Stimulated activated naive CD8-positive, alpha-beta T cell treated with anti-CD3 and anti-CD28 coated beads, Interleukin-15, amount 100 ng/mL, for 72 hours (primary cell): ENCODE results near the gene SGSH.

Source experiments
- ATAC-seq: fragments of 150-1000 bp; cut with Tn5 transposase; 2 replicates; pipeline ENCODE4 v1.10.0; 2021; ENCODE audit warnings: mild to moderate bottlenecking, moderate library complexity
- DNase-seq, 2 donors: peaks; one replicate each; pipeline ENCODE4 v3.0.0; 2021 to 2022
- H3K27ac Mint-ChIP-seq, 2 donors: one replicate each; pipeline ENCODE4 v1.8.0; 2022; ENCODE audit warnings: mild to moderate bottlenecking in 2 of 2, mixed read lengths in 2 of 2, moderate library complexity in 2 of 2
- H3K27me3 Mint-ChIP-seq: one replicate; pipeline ENCODE4 v1.8.0; 2022; ENCODE audit warnings: mixed read lengths
- H3K4me1 Mint-ChIP-seq: one replicate; pipeline ENCODE4 v1.8.0; 2022; ENCODE audit warnings: mild to moderate bottlenecking, mixed read lengths
- H3K4me3 Mint-ChIP-seq, 2 donors: one replicate each; pipeline ENCODE4 v1.8.0; 2022; ENCODE audit warnings: mild to moderate bottlenecking in 2 of 2, mixed read lengths in 2 of 2, moderate library complexity in 1 of 2
- H3K9me3 Mint-ChIP-seq, 2 donors: one replicate each; pipeline ENCODE4 v1.8.0; 2022; ENCODE audit warnings: mixed read lengths in 2 of 2

SGSH gene

GRCh38 chr17:80191865-80192661, 28.1 kb downstream of the SGSH start:
- Mint-ChIP-seq H3K27ac (no peak overlapping the region), H3K9me3 (peaks cover 0 to 7% of the 10 kb centered on the region in 2 donors), H3K4me3 (no peak overlapping the region), H3K27me3 (peaks cover 20% of the 10 kb centered on the region), H3K4me1 (peaks cover 6% of the 10 kb centered on the region)
- no peak for DNase-seq
- no peak for ATAC-seq

GRCh38 chr17:80191192-80191591, 28.9 kb downstream of the SGSH start:
- Mint-ChIP-seq H3K27me3 (peaks cover 20% of the 10 kb centered on the region), H3K27ac (no peak overlapping the region), H3K4me3 (no peak overlapping the region), H3K4me1 (peaks cover 4% of the 10 kb centered on the region), H3K9me3 (peaks cover 0 to 7% of the 10 kb centered on the region in 2 donors)
- ATAC-seq (no peak), DNase-seq (no peak)

- DNase-seq (no peak), ATAC-seq (no peak)
- H3K27ac Mint-ChIP-seq = no peak overlapping the region
- no peak overlapping the region for H3K4me3 Mint-ChIP-seq
- H3K4me1 Mint-ChIP-seq = no peaks in the 10 kb centered on the region
- H3K27me3 Mint-ChIP-seq = peaks cover 20% of the 10 kb centered on the region
- H3K9me3 Mint-ChIP-seq = peaks cover 0 to 7% of the 10 kb centered on the region in 2 donors
Observed at GRCh38 chr17:80190716-80191115, 29.4 kb downstream of the SGSH start.

- H3K4me3 Mint-ChIP-seq = no peak overlapping the region
- H3K4me1 Mint-ChIP-seq = no peaks in the 10 kb centered on the region
- ATAC-seq = no peak
- peaks cover 0 to 5% of the 10 kb centered on the region in 2 donors for H3K9me3 Mint-ChIP-seq
- peaks cover 20% of the 10 kb centered on the region for H3K27me3 Mint-ChIP-seq
- H3K27ac Mint-ChIP-seq = peak overlapping the region in 1 of 2 donors; percentile 81
- no peak for DNase-seq
Observed at GRCh38 chr17:80189611-80190010, 30.5 kb downstream of the SGSH start.

- no peak for DNase-seq
- peaks cover 20% of the 10 kb centered on the region for H3K27me3 Mint-ChIP-seq
- H3K9me3 Mint-ChIP-seq = no peaks in the 10 kb centered on the region
- H3K4me3 Mint-ChIP-seq = no peak overlapping the region
- no peak overlapping the region for H3K27ac Mint-ChIP-seq
- no peaks in the 10 kb centered on the region for H3K4me1 Mint-ChIP-seq
- no peak for ATAC-seq
Observed at GRCh38 chr17:80187515-80187941, 32.6 kb downstream of the SGSH start.

GRCh38 chr17:80187090-80187489, 33.0 kb downstream of the SGSH start:
- no peaks in the 10 kb centered on the region for H3K9me3 Mint-ChIP-seq

GRCh38 chr17:80185968-80186367, 34.2 kb downstream of the SGSH start:
- no peak for ATAC-seq
- Mint-ChIP-seq H3K27ac (no peak overlapping the region), H3K27me3 (peaks cover 5% of the 10 kb centered on the region), H3K4me1 (no peaks in the 10 kb centered on the region), H3K9me3 (no peaks in the 10 kb centered on the region), H3K4me3 (no peak overlapping the region)
- no peak for DNase-seq

More at GRCh38 chr17:80187090-80187489, 33.0 kb downstream of the SGSH start:
- DNase-seq = no peak
- Mint-ChIP-seq H3K27me3 (peaks cover 16% of the 10 kb centered on the region), H3K27ac (no peak overlapping the region), H3K4me1 (no peaks in the 10 kb centered on the region), H3K4me3 (no peak overlapping the region)
- no peak for ATAC-seq

GRCh38 chr17:80184423-80184714, 35.8 kb downstream of the SGSH start:
- H3K27ac Mint-ChIP-seq = peak overlapping the region in 1 of 2 donors; percentile 93
- ATAC-seq = no peak

GRCh38 chr17:80183581-80184422, 36.3 kb downstream of the SGSH start:
- no peaks in the 10 kb centered on the region for H3K4me1 Mint-ChIP-seq
- peak overlapping the region in 1 of 2 donors; percentile 93 for H3K27ac Mint-ChIP-seq
- no peaks in the 10 kb centered on the region for H3K9me3 Mint-ChIP-seq
- no peak for DNase-seq
- no peak overlapping the region for H3K4me3 Mint-ChIP-seq
- no peaks in the 10 kb centered on the region for H3K27me3 Mint-ChIP-seq
- no peak for ATAC-seq

More at GRCh38 chr17:80184423-80184714, 35.8 kb downstream of the SGSH start:
- Mint-ChIP-seq H3K9me3 (no peaks in the 10 kb centered on the region), H3K27me3 (no peaks in the 10 kb centered on the region), H3K4me1 (no peaks in the 10 kb centered on the region), H3K4me3 (no peak overlapping the region)
- no peak for DNase-seq

- Mint-ChIP-seq H3K27ac (no peak overlapping the region), H3K4me1 (no peaks in the 10 kb centered on the region), H3K27me3 (no peaks in the 10 kb centered on the region), H3K9me3 (no peaks in the 10 kb centered on the region), H3K4me3 (no peak overlapping the region)
- DNase-seq (no peak), ATAC-seq (no peak)
Observed at GRCh38 chr17:80182845-80183223, 37.3 kb downstream of the SGSH start.

- H3K4me3 Mint-ChIP-seq = no peak overlapping the region
- no peaks in the 10 kb centered on the region for H3K27me3 Mint-ChIP-seq
- H3K4me1 Mint-ChIP-seq = no peaks in the 10 kb centered on the region
- no peak overlapping the region for H3K27ac Mint-ChIP-seq
- ATAC-seq (no peak), DNase-seq (no peak)
- no peaks in the 10 kb centered on the region for H3K9me3 Mint-ChIP-seq
Observed at GRCh38 chr17:80182118-80182844, 37.9 kb downstream of the SGSH start.

GRCh38 chr17:80181431-80181830, 38.7 kb downstream of the SGSH start:
- H3K4me3 Mint-ChIP-seq = no peak overlapping the region
- H3K4me1 Mint-ChIP-seq = no peaks in the 10 kb centered on the region
- no peaks in the 10 kb centered on the region for H3K27me3 Mint-ChIP-seq
- ATAC-seq (no peak), DNase-seq (no peak)
- H3K27ac Mint-ChIP-seq = no peak overlapping the region
- no peaks in the 10 kb centered on the region for H3K9me3 Mint-ChIP-seq

GRCh38 chr17:80180192-80180591, 39.9 kb downstream of the SGSH start:
- H3K4me1 Mint-ChIP-seq = no peaks in the 10 kb centered on the region
- H3K9me3 Mint-ChIP-seq = no peaks in the 10 kb centered on the region
- H3K27me3 Mint-ChIP-seq = peaks cover 5% of the 10 kb centered on the region
- no peak overlapping the region for H3K4me3 Mint-ChIP-seq
- DNase-seq (no peak), ATAC-seq (no peak)
- H3K27ac Mint-ChIP-seq = no peak overlapping the region

- Mint-ChIP-seq H3K4me1 (no peaks in the 10 kb centered on the region), H3K27ac (no peak overlapping the region), H3K27me3 (peaks cover 7% of the 10 kb centered on the region), H3K9me3 (no peaks in the 10 kb centered on the region), H3K4me3 (no peak overlapping the region)
- DNase-seq (no peak), ATAC-seq (no peak)
Observed at GRCh38 chr17:80177986-80178595, 42.0 kb downstream of the SGSH start.

GRCh38 chr17:80176757-80177156, 43.4 kb downstream of the SGSH start:
- H3K4me3 Mint-ChIP-seq = no peak overlapping the region
- no peaks in the 10 kb centered on the region for H3K4me1 Mint-ChIP-seq
- H3K27ac Mint-ChIP-seq = no peak overlapping the region
- peaks cover 7% of the 10 kb centered on the region for H3K27me3 Mint-ChIP-seq
- H3K9me3 Mint-ChIP-seq = no peaks in the 10 kb centered on the region
- ATAC-seq = no peak
- no peak for DNase-seq
